HG03066 (cell line): Measurements from ENCODE around the gene DENND10.

Experiments
- ATAC-seq: cut with Tn5 transposase; IDR thresholded peaks from one replicate; pipeline ENCODE4 v1.9.1; 2021; ENCODE audit warnings: low read depth; ENCODE audit not compliant: unreplicated experiment

The DENND10 gene, protein sequence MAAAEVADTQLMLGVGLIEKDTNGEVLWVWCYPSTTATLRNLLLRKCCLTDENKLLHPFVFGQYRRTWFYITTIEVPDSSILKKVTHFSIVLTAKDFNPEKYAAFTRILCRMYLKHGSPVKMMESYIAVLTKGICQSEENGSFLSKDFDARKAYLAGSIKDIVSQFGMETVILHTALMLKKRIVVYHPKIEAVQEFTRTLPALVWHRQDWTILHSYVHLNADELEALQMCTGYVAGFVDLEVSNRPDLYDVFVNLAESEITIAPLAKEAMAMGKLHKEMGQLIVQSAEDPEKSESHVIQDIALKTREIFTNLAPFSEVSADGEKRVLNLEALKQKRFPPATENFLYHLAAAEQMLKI

GRCh38 chr10:119103903-119104653 is at the start of gene DENND10:
DENND10 (plus strand) TSS chr10:119104113; CDS start chr10:119104143, 30 bp downstream.
- peak; percentile 80 for ATAC-seq

DNA sequence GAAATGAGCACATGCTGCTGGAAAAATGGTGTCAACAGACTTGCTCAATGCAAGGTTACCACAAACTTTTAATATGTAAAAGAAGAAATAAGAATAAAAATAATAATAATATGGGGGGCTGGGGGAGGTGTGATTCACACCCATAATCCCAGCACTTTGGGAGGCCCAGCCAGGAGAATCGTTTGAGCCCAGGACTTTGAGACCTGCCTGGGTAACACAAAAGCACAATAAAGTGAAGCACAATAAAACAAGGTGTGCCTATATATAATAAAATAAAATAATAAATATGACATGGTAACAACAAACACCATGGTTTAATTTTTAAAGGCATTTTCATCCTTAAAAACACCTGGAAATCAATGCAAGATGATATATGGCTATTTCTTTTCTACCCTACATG is 48.4 kb upstream of the DENND10 start:
- no peak for ATAC-seq

DNA sequence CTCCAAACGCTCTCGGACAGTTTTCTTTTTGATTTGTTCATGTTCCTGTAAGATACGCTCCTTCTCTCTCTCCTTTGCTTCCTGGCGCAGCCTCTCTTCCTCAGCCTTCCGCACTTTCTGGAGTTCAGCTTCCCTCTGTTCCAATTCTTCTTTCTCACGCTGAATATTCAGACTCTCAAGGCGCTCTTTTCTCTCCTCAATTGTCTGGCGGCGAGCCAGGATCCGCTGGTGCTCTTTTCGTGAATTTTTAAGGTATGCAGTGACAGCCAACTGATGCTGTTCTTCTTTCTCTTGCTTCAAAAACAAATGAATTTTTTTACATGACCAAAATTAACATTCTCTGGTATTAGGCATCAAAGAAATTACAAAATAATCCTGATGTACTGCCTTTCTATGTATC is 45.9 kb upstream of the DENND10 start:
- ATAC-seq: no peak

- no peak for ATAC-seq
Observed at GRCh38 chr10:119059557-119059956, 44.4 kb upstream of the DENND10 start.

DNA sequence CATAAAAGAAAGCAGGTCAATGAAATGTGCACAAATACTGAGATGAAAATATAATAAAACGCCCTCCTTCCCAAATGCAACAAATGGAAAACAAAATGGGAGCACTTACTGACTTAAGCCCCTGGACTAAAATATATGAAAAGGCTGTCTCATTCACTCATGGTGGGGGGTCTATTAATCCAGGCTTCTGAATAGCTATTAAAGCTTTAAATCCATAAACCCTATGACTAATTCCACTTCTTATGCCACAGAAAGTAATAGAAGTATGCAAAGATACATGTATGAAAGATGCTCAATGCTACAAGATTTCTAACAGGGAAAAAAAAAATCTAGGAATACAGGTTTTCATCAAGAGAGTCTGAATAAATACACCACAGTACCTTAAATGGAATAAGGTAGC is 43.8 kb upstream of the DENND10 start:
- ATAC-seq: no peak

GRCh38 chr10:119061352-119061751 is 42.6 kb upstream of the DENND10 start:
- ATAC-seq: no peak

GRCh38 chr10:119061926-119062325 is 42.0 kb upstream of the DENND10 start:
- ATAC-seq: no peak

- ATAC-seq: no peak
Observed at GRCh38 chr10:119070395-119071165, 33.3 kb upstream of the DENND10 start.

DNA sequence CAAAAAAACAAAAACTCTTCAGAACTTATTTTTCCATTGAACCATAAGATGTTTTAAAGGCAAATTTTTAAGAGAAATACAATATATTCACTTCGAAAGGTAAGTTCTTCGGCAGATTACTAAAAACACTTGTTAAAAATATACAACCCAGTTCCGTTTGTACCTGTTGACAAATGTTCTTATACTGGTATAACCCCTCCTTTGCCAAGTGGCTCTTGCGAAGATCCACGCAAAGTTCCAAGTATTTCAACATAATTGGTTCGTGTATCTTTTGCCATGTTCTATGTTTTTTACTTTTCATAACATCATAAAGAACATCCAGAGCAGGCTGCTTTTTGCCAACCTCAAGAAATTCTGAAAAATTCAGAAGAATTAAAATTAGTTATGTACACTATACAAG is 30.3 kb upstream of the DENND10 start:
- no peak for ATAC-seq

GRCh38 chr10:119078422-119079179 is 25.3 kb upstream of the DENND10 start:
- no peak for ATAC-seq

GRCh38 chr10:119079599-119080520 is 24.1 kb upstream of the DENND10 start:
- ATAC-seq: peak; percentile 68

DNA sequence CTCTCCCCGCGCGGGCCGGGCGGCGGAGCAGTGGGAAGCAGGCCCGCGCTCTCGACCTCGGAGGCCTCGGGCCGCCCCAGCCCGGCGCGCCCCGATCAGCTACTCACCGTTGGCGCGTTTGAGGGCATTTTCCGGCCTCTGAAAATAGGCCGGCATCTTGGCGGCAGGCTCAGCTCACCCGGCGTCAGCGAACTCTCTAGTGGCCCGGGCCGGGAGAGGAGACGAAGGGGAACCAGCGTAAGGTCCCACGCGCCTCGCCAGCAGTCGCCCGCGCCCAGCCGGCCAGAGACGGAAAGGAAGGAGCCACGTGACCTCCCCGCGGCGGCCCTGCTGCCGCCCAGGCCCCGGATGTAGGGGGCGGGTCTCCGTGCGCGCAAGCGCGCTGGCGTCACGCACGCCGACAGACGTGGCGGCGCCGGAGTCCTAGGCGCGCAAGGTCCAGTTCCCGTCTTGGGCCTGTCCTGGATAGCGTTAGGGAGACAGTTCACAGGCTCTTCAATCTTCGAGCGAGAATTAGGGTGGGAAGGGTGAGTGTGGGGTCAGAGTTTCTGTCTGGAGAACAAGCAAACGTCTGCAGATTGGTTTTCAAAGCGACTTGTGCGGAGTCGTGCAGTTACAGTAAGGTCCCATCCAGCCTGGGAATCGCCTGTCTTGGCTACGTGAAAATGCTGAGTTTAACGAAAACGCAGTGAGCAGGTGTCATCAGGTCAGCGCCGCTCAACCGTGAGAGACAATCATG is 23.2 kb upstream of the DENND10 start, which contains the start of gene EIF3A:
Gene EIF3A (minus strand): TSS at position 297 of the 739 bp plus-strand sequence. CDS start 141 bp downstream, at position 156.
- ATAC-seq: peak; percentile 77

DNA sequence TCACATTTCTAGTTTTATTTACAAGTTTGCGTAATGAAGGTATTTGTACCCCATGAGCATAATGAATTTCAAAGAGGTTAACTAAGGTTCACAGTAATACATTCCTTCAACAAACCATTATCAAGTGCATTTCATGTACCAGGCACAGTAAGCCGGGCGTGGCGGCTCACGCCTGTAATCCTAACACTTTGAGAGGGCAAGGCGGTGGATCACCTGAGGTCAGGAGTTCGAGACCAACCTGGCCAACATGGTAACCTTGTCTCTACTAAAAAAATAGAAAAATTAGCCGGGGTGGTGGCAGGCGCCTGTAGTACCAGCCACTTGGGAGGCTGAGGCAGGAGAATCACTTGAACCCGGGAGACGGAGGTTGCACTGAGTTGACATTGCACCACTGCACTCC is 19.0 kb upstream of the DENND10 start:
- no peak for ATAC-seq

- no peak for ATAC-seq
Observed at GRCh38 chr10:119087271-119087882, 16.5 kb upstream of the DENND10 start.

- no peak for ATAC-seq
Observed at GRCh38 chr10:119090026-119090795, 13.7 kb upstream of the DENND10 start.

DNA sequence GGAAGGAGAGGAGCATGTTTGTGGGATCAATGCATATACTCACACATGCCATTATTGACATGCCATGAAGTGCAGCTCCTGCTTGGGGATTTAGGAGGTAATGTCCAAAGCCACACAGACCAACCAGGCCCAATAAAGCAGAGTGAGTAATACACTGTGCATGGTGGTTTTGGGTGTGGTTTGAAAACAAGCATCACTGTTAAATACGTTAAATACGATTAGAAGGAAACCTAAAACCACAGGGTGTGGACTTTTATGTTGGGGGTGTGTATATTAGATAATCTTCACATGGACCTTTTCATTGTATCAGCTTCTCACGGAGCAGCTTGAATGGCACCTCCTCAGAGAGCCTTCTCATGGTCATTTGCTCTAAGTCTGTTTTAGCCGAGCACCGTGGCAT is 12.9 kb upstream of the DENND10 start:
- no peak for ATAC-seq

- ATAC-seq: no peak
Observed at GRCh38 chr10:119095640-119096039, 8.3 kb upstream of the DENND10 start.
